ENCODE data around the gene DMD. TPM values are rescaled to one million over a fixed set of nuclear protein-coding genes. Genes with fewer than 3 reads are reported as not detected.

Gene DMD
- total and polyA plus RNA-seq, 2 of the 13 experiments (the other 11 are each of a cell fraction or from before 2014, with no cell fraction given), result 17.6 to 25.9 TPM

DNA sequence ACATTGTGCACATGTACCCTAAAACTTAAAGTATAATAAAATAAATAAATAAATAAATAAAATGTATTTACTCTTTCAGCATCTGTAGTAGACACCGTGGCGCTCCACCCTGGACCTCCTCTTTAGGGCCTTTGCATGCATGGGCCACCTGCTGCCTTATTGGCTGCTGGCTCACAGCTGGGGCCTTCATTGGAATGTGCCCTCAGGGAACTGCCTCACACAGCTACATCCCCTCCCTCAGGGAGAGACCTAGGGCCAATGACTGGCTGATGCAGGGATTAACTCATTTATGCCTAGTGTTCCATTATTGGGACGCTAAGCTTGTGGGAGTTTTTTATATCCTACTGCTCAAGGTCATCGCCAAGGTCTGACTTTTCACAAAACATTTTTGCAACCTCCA lies 1836.6 kb downstream of the DMD start:
- no peak overlapping the region for H2AFZ ChIP-seq (ENCODE audit: low read length)
- no peaks in the 10 kb centered on the region for H3K36me3 ChIP-seq (replicated peaks in 1 of 2; ENCODE audit: control insufficient read depth in 1 of 2, insufficient read depth in 2 of 2, low read length in 2 of 2)
- WGBS (ENCODE audit: low lambda C conversion rate), result 40% methylated on average over 2 of the region's 4 CpGs
- FAIRE-seq (no peak), DNase-seq (ENCODE audit: low spot score) (no peak), ATAC-seq (no peak)
- intact Hi-C loops (cut with micrococcal nuclease; ENCODE audit: unreplicated experiment), result no loop called here
- H3K4me3 ChIP-seq (replicated peaks in 1 of 3; ENCODE audit: insufficient read depth in 1 of 3, low read depth in 2 of 3, low read length in 3 of 3), result no peak overlapping the region
- no peaks in the 10 kb centered on the region for H3K79me2 ChIP-seq (ENCODE audit: insufficient read depth, low read length)
- H4K20me1 ChIP-seq (ENCODE audit: insufficient read depth, low read length), result no peaks in the 10 kb centered on the region
- no peaks in the 10 kb centered on the region for H3K4me1 ChIP-seq (ENCODE audit: insufficient read depth, low read length)
- H3K9me3 ChIP-seq (ENCODE audit: low read length), result no peaks in the 10 kb centered on the region
- H3K27me3 ChIP-seq (ENCODE audit: control insufficient read depth in 1 of 2, insufficient read depth in 2 of 2, low read length in 2 of 2), result no peaks in the 10 kb centered on the region
- POLR2A ChIA-PET, result no interaction called here
- H3K9ac ChIP-seq (ENCODE audit: insufficient read depth, low read depth, low read length), result no peak overlapping the region
- no peak overlapping the region for H3K4me2 ChIP-seq (ENCODE audit: low read depth, low read length)
- no peak overlapping the region for H3K27ac ChIP-seq (ENCODE audit: extremely low read length, insufficient read depth, low read length)
- in situ Hi-C loops (cut with HindIII; ENCODE audit: extremely low pct_ligation_motif_present, low pct_unique_long_range_greater_than_20kb), result no loop called here
- TF ChIP-seq MIER2 (CRISPR knock-in tag; IDR thresholded peaks at IDR 0.05) (no peak), E2F5 (CRISPR knock-in tag; conservative IDR thresholded peaks at IDR 0.05) (no peak), ZNF251 (CRISPR knock-in tag; IDR thresholded peaks at IDR 0.05) (no peak), CBX2 (IDR thresholded peaks at IDR 0.05; ENCODE audit: low read depth, low read length) (no peak), CBX2 (CRISPR knock-in tag; IDR thresholded peaks at IDR 0.05; ENCODE audit: low read depth) (no peak), ZKSCAN5 (CRISPR knock-in tag; IDR thresholded peaks at IDR 0.05) (no peak), STAT5B (CRISPR knock-in tag; IDR thresholded peaks at IDR 0.05) (no peak), ZNF383 (CRISPR knock-in tag; IDR thresholded peaks at IDR 0.05; ENCODE audit: borderline replicate concordance) (no peak), ZNF124 (CRISPR knock-in tag; IDR thresholded peaks at IDR 0.05) (no peak), SOX5 (CRISPR knock-in tag; IDR thresholded peaks at IDR 0.05; ENCODE audit: borderline replicate concordance) (no peak), ZNF644 (CRISPR knock-in tag; IDR thresholded peaks at IDR 0.05; ENCODE audit: low read depth) (no peak), CENPX (CRISPR knock-in tag; IDR thresholded peaks at IDR 0.05) (no peak), PLRG1 (conservative IDR thresholded peaks at IDR 0.05) (no peak), HIVEP1 (CRISPR knock-in tag; IDR thresholded peaks at IDR 0.05) (no peak)
- TF ChIP-seq, protein P1, sequence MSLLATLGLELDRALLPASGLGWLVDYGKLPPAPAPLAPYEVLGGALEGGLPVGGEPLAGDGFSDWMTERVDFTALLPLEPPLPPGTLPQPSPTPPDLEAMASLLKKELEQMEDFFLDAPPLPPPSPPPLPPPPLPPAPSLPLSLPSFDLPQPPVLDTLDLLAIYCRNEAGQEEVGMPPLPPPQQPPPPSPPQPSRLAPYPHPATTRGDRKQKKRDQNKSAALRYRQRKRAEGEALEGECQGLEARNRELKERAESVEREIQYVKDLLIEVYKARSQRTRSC (CRISPR knock-in tag; IDR thresholded peaks at IDR 0.05; ENCODE audit: low read depth), result no peak
- no TSS peak for BruUV-seq (replicated peaks)
- CTCF ChIA-PET (ENCODE audit: low intra/inter-chr PET ratio, low total read pairs), result no interaction called here

Measured in HepG2 (cell line).